H1 (cell line): ENCODE results near the gene TGM3. TPM values are rescaled to one million over a fixed set of nuclear protein-coding genes. Genes with fewer than 3 reads are reported as not detected.

ENCODE experiments used
- CTCF ChIA-PET: fragments of 300-600 bp; sonication (Branson Sonifier 250); formaldehyde crosslinking; loops from one replicate; lab custom pipeline; 2021; ENCODE audit not compliant: partially characterized antibody; lab: Charles Lee
- POLR2A ChIA-PET: fragments of 300-600 bp; sonication (Branson Sonifier 250); formaldehyde crosslinking; loops from one replicate; lab custom pipeline; 2021; ENCODE audit warnings: inconsistent platforms; ENCODE audit not compliant: partially characterized antibody; lab: Charles Lee
- DNase-seq, 2 experiments: peaks; one replicate each; pipeline versions ENCODE4 v3.0.0 to v3.0.0-alpha.2; 2010 to 2022; ENCODE audit warnings: low spot score in 2 of 2, low read depth in 1 of 2, mixed read lengths in 1 of 2
- FAIRE-seq: peaks from 2 replicates; lab custom pipeline; 2011; peaks lifted over from hg19 to GRCh38; lab: Jason Lieb, UNC
- H2AFZ ChIP-seq: 2 replicates; pipeline ENCODE4 v1.8.1; 2012; ENCODE audit warnings: low read length, inconsistent platforms
- H2AK5ac ChIP-seq: 2 replicates; pipeline ENCODE4 v1.6.1; 2013; ENCODE audit warnings: low read depth, low read length
- H2BK120ac ChIP-seq: replicated peaks from 2 replicates; pipeline ENCODE3; 2013; ENCODE audit warnings: low read depth, low read length, inconsistent platforms
- H2BK12ac ChIP-seq: 2 replicates; pipeline ENCODE4 v1.6.1; 2013; ENCODE audit warnings: low read depth, low read length
- H2BK15ac ChIP-seq: 2 replicates; pipeline ENCODE4 v1.6.1; 2013; ENCODE audit warnings: low read length
- H2BK20ac ChIP-seq: 2 replicates; pipeline ENCODE4 v1.6.1; 2013; ENCODE audit warnings: low read length
- H2BK5ac ChIP-seq: 2 replicates; pipeline ENCODE4 v1.6.1; 2013; ENCODE audit warnings: low read depth, low read length
- H3K14ac ChIP-seq: 2 replicates; pipeline ENCODE4 v1.6.1; 2013; ENCODE audit warnings: inconsistent platforms; ENCODE audit not compliant: insufficient read length
- H3K18ac ChIP-seq: 2 replicates; pipeline ENCODE4 v1.6.1; 2013; ENCODE audit warnings: low read length; ENCODE audit errors: extremely low read depth
- H3K23ac ChIP-seq: 2 replicates; pipeline ENCODE4 v1.6.1; 2013; ENCODE audit warnings: inconsistent platforms; ENCODE audit not compliant: insufficient read length
- H3K23me2 ChIP-seq: 2 replicates; pipeline ENCODE4 v1.6.1; 2013; ENCODE audit warnings: low read depth, low read length
- H3K27ac ChIP-seq: 2 replicates; pipeline ENCODE4 v1.6.1; 2011; ENCODE audit warnings: low read depth, low read length, inconsistent platforms
- H3K27me3 ChIP-seq, 4 experiments: replicated peaks in 1 of 4; 1 replicate in 1 of 4; 2 replicates in 3 of 4; pipeline versions ENCODE4 v1.6.1 to v1.8.1; 2011 to 2013; ENCODE audit warnings: low read length in 3 of 4, mild to moderate bottlenecking in 3 of 4, inconsistent platforms in 2 of 4, mixed read lengths in 2 of 4, moderate library complexity in 1 of 4; ENCODE audit not compliant: control insufficient read depth in 3 of 4, insufficient read depth in 3 of 4; ENCODE audit errors: extremely low read depth in 1 of 4
- H3K36me3 ChIP-seq, 4 experiments: 2 replicates each; pipeline versions ENCODE4 v1.6.1 to v1.8.1; 2011 to 2013; ENCODE audit warnings: mild to moderate bottlenecking in 4 of 4, low read length in 3 of 4, moderate library complexity in 2 of 4, control low read depth in 1 of 4, inconsistent platforms in 1 of 4; ENCODE audit not compliant: insufficient read depth in 4 of 4, control insufficient read depth in 2 of 4
- H3K4ac ChIP-seq: replicated peaks from 2 replicates; pipeline ENCODE3; 2013; ENCODE audit warnings: low read length, low read depth, mixed read lengths, inconsistent platforms; ENCODE audit not compliant: insufficient read length
- H3K4me1 ChIP-seq, 4 experiments: replicated peaks in 1 of 4; 1 replicate in 1 of 4; 2 replicates in 3 of 4; pipeline versions ENCODE4 v1.6.1 to v1.8.1; 2011 to 2013; ENCODE audit warnings: low read length in 3 of 4, inconsistent platforms in 2 of 4, mixed read lengths in 1 of 4; ENCODE audit not compliant: insufficient read depth in 4 of 4, control insufficient read depth in 3 of 4
- H3K4me2 ChIP-seq, 2 experiments: 2 replicates each; pipeline versions ENCODE4 v1.6.1 to v1.8.1; 2011 to 2013; ENCODE audit warnings: low read depth in 2 of 2, low read length in 2 of 2, control low read depth in 1 of 2, inconsistent platforms in 1 of 2, mild to moderate bottlenecking in 1 of 2; ENCODE audit not compliant: insufficient read depth in 1 of 2
- H3K4me3 ChIP-seq, 4 experiments: fragments of 200-600, 300-600 bp in 1 of 4; sonication (generic), shearing (Covaris generic), sonication (Bioruptor Twin) in 1 of 4; 2 replicates each; pipeline versions ENCODE4 v1.5.1 to v1.8.1; 2011 to 2016; ENCODE audit warnings: low read length in 4 of 4, low read depth in 3 of 4, control low read depth in 2 of 4, inconsistent platforms in 2 of 4, mild to moderate bottlenecking in 2 of 4, mixed read lengths in 1 of 4, moderate library complexity in 1 of 4; ENCODE audit not compliant: insufficient read depth in 2 of 4; ENCODE audit errors: extremely low read depth in 1 of 4
- H3K56ac ChIP-seq: replicated peaks from 2 replicates; pipeline ENCODE3; 2013; ENCODE audit warnings: low read depth, mild to moderate bottlenecking, mixed read lengths, low read length, inconsistent platforms; ENCODE audit not compliant: insufficient read length
- H3K79me1 ChIP-seq: 2 replicates; pipeline ENCODE4 v1.6.1; 2013; ENCODE audit warnings: low read depth, low read length, control low read depth
- H3K79me2 ChIP-seq, 2 experiments: 2 replicates each; pipeline versions ENCODE4 v1.6.1 to v1.8.1; 2012 to 2013; ENCODE audit warnings: low read length in 2 of 2, mild to moderate bottlenecking in 2 of 2, inconsistent platforms in 1 of 2; ENCODE audit not compliant: insufficient read depth in 2 of 2, control insufficient read depth in 1 of 2
- H3K9ac ChIP-seq, 4 experiments: replicated peaks in 1 of 4; 1 replicate in 1 of 4; 2 replicates in 3 of 4; pipeline versions ENCODE4 v1.6.1 to v1.8.1; 2011 to 2013; ENCODE audit warnings: low read depth in 3 of 4, low read length in 3 of 4, control low read depth in 2 of 4, mild to moderate bottlenecking in 2 of 4, moderate library complexity in 2 of 4, inconsistent platforms in 1 of 4; ENCODE audit errors: extremely low read depth in 1 of 4
- H3K9me3 ChIP-seq, 2 experiments: 2 replicates each; pipeline versions ENCODE4 v1.6.1 to v1.8.1; 2012 to 2013; ENCODE audit warnings: mild to moderate bottlenecking in 2 of 2, moderate library complexity in 2 of 2, control low read depth in 1 of 2, inconsistent platforms in 1 of 2, low read depth in 1 of 2, low read length in 1 of 2, mixed read lengths in 1 of 2; ENCODE audit not compliant: insufficient read depth in 2 of 2
- H4K20me1 ChIP-seq, 2 experiments: replicated peaks in 1 of 2; 2 replicates each; pipeline versions ENCODE3 to v1.8.1; 2011 to 2013; ENCODE audit warnings: inconsistent platforms in 2 of 2, low read length in 2 of 2, mild to moderate bottlenecking in 1 of 2; ENCODE audit not compliant: insufficient read depth in 2 of 2, control insufficient read depth in 1 of 2
- H4K5ac ChIP-seq: 2 replicates; pipeline ENCODE4 v1.6.1; 2013; ENCODE audit warnings: low read length, low read depth, mixed read lengths, inconsistent platforms; ENCODE audit not compliant: insufficient read length
- H4K8ac ChIP-seq: 2 replicates; pipeline ENCODE4 v1.8.0; 2013; ENCODE audit warnings: mild to moderate bottlenecking, moderate library complexity, low read length, inconsistent platforms; ENCODE audit not compliant: insufficient read depth; ENCODE audit errors: extremely low read depth
- H4K91ac ChIP-seq: replicated peaks from 2 replicates; pipeline ENCODE3; 2013; ENCODE audit warnings: low read length, mixed read lengths, inconsistent platforms; ENCODE audit not compliant: insufficient read length
- CHD1 ChIP-seq: IDR thresholded peaks from 2 replicates; pipeline ENCODE4 v1.6.1; 2012; ENCODE audit warnings: low read depth, low read length, improper control_type of control experiment
- CTCF ChIP-seq, 3 experiments: IDR thresholded peaks; 1 replicate in 2 of 3; 2 replicates in 1 of 3; pipeline versions ENCODE4 v1.5.1 to v1.6.1; 2011; ENCODE audit warnings: low read length in 3 of 3, mild to moderate bottlenecking in 3 of 3, inconsistent platforms in 2 of 3, low read depth in 1 of 3, moderate library complexity in 1 of 3; ENCODE audit not compliant: insufficient read depth in 1 of 3; ENCODE audit errors: control extremely low read depth in 1 of 3
- RAD21 ChIP-seq, 2 experiments: IDR thresholded peaks in 1 of 2; conservative IDR thresholded peaks in 1 of 2; 2 replicates each; pipeline ENCODE4 v1.6.1; 2011; ENCODE audit warnings: low read depth in 2 of 2, low read length in 2 of 2, improper control_type of control experiment in 1 of 2, inconsistent platforms in 1 of 2, mild to moderate bottlenecking in 1 of 2, moderate library complexity in 1 of 2
- WGBS, 2 experiments: shearing (Covaris generic) in 1 of 2; methylation state at CpG; one replicate each; pipeline versions ENCODE4 v1.1.6 to v1.1.7; 2013 to 2015; ENCODE audit warnings: low lambda C conversion rate in 2 of 2, mixed read lengths in 2 of 2, inconsistent platforms in 1 of 2, low coverage in 1 of 2, missing lambda C conversion rate in 1 of 2; ENCODE audit not compliant: insufficient replicate concordance in 2 of 2, insufficient coverage in 1 of 2, insufficient read length in 1 of 2; ENCODE audit errors: extremely low coverage in 1 of 2, missing lambda C conversion rate in 1 of 2; 5-methylcytosine and 5-hydroxymethylcytosine counted together
- polyA plus RNA-seq, 7 experiments: library from polyadenylated mRNA; depleted of rRNA in 3 of 7; stranded (reverse) in 5 of 7; unstranded in 2 of 7; fragments of >200 nt in 5 of 7; fragments of 200-250 nt in 2 of 7; gene quantifications; 1 replicate in 5 of 7; 2 replicates in 1 of 7; 4 replicates in 1 of 7; pipeline versions ENCODE4 v1.2.1 to v1.2.3, GENCODE V29; 2011 to 2013; ENCODE audit warnings: missing spikeins in 2 of 7, mixed read lengths in 2 of 7
- total RNA-seq: library from RNA; stranded (reverse); fragmentation: NEBNext Ultra II Directional; extraction: Animal tissue kit (Norgen Biotek cat#: 25700); gene quantifications from 2 replicates; pipeline ENCODE4 v1.2.1, GENCODE V29; 2021

Gene TGM3
- total and polyA plus RNA-seq, 2 of the 8 experiments (the other 6 are each of a cell fraction or from before 2014, with no cell fraction given): 0.12 TPM; not detected in 1

GRCh38 chr20:2350606-2351005, 54.8 kb downstream of the TGM3 start:
- no peaks in the 10 kb centered on the region for H3K23me2 ChIP-seq
- no peak overlapping the region for H3K4me3 ChIP-seq
- no peak overlapping the region for H3K14ac ChIP-seq
- 88% methylated on average over 5 of the region's 5 CpGs; no CpG with 5 or more reads in 1 of the 2 experiments for WGBS, 2 experiments
- no peak overlapping the region for H4K91ac ChIP-seq
- H3K79me2 ChIP-seq: no peaks in the 10 kb centered on the region
- H4K8ac ChIP-seq: no peak overlapping the region; the same call in 1 of the 2 replicates
- H3K36me3 ChIP-seq: no peaks in the 10 kb centered on the region
- no peaks in the 10 kb centered on the region for H3K4me1 ChIP-seq
- no peak overlapping the region for H3K4me2 ChIP-seq
- H2AK5ac ChIP-seq: no peak overlapping the region
- H3K79me1 ChIP-seq: no peaks in the 10 kb centered on the region
- TF ChIP-seq CHD1 (no peak), CTCF (IDR thresholded peaks at IDR 0.05; ENCODE audit: control extremely low read depth in 1 of 3, insufficient read depth in 1 of 3, low read depth in 1 of 3, low read length in 3 of 3) (peak in 1 of 3 experiments; percentile 2; a peak in 1 of 4 replicates), RAD21 (IDR thresholded peaks at IDR 0.05 in 1 of 2, conservative IDR thresholded peaks at IDR 0.05 in 1 of 2; ENCODE audit: low read depth in 2 of 2, low read length in 2 of 2) (0 out of 4 replicates have a peak, but pooled peaks of 1 of the 2 experiments have one; percentile 14)
- ChIA-PET CTCF (interaction anchor here (0.8 to 3.4 kb wide), 15 partner anchors 12 to 131 kb away, joined by 3 to 14 read pairs (median 4); no protein-coding TSS in a partner anchor), POLR2A (no interaction called here)
- H3K9ac ChIP-seq: no peak overlapping the region
- DNase-seq: no peak
- no peak overlapping the region for H2BK20ac ChIP-seq
- H2BK12ac ChIP-seq: no peak overlapping the region
- peaks cover 0 to 3% of the 10 kb centered on the region in 2 experiments; a peak in 1 of 4 replicates for H3K9me3 ChIP-seq
- H3K23ac ChIP-seq: no peak overlapping the region
- no peak overlapping the region for H2BK120ac ChIP-seq
- no peak overlapping the region for H2AFZ ChIP-seq
- H2BK15ac ChIP-seq: no peak overlapping the region
- H3K18ac ChIP-seq: no peak overlapping the region
- no peak overlapping the region for H2BK5ac ChIP-seq
- no peaks in the 10 kb centered on the region for H3K27me3 ChIP-seq
- H4K5ac ChIP-seq: no peak overlapping the region
- H3K27ac ChIP-seq: no peak overlapping the region
- no peak for FAIRE-seq
- H3K56ac ChIP-seq: no peak overlapping the region
- H3K4ac ChIP-seq: no peak overlapping the region
- no peaks in the 10 kb centered on the region for H4K20me1 ChIP-seq
